HEK293T (cell line): ENCODE results near the gene LASP1NB.

Experiments used
- CTCF ChIA-PET: fragments of 350-600 bp; formaldehyde crosslinking; extraction: SDS; loops from one replicate; lab custom pipeline; 2021; ENCODE audit warnings: antibody characterized with exemption, inconsistent platforms; lab: Yijun Ruan, JAX
- POLR2A ChIA-PET: fragments of 350-600 bp; formaldehyde crosslinking; extraction: SDS; loops from one replicate; lab custom pipeline; 2020; ENCODE audit warnings: antibody characterized with exemption, inconsistent platforms; lab: Yijun Ruan, JAX
- DNase-seq: peaks from one replicate; pipeline ENCODE4 v3.0.0; 2012; ENCODE audit warnings: mixed read lengths; ENCODE audit errors: extremely low spot score
- ARNT ChIP-seq: fragments of 450-650 bp; IDR thresholded peaks from 2 replicates; pipeline ENCODE4 v1.6.1; 2017; ENCODE audit warnings: mild to moderate bottlenecking
- BHLHE40 ChIP-seq: fragments of 450-650 bp; IDR thresholded peaks from 2 replicates; pipeline ENCODE4 v1.6.1; 2016; ENCODE audit warnings: mild to moderate bottlenecking, moderate library complexity, borderline replicate concordance
- CTBP1 ChIP-seq: fragments of 450-650 bp; IDR thresholded peaks from 2 replicates; pipeline ENCODE4 v1.6.1; 2016; ENCODE audit warnings: borderline replicate concordance
- ELF4 ChIP-seq: fragments of 450-650 bp; IDR thresholded peaks from 2 replicates; pipeline ENCODE4 v1.6.1; 2017; ENCODE audit warnings: antibody characterized with exemption
- FOXA1 ChIP-seq: fragments of 450-650 bp; IDR thresholded peaks from 2 replicates; pipeline ENCODE4 v1.6.1; 2016; ENCODE audit warnings: mild to moderate bottlenecking
- FOXK2 ChIP-seq: fragments of 450-650 bp; IDR thresholded peaks from 2 replicates; pipeline ENCODE4 v1.6.1; 2016; ENCODE audit warnings: mild to moderate bottlenecking
- FOXM1 ChIP-seq: fragments of 450-650 bp; IDR thresholded peaks from 2 replicates; pipeline ENCODE4 v1.6.1; 2017; ENCODE audit warnings: mild to moderate bottlenecking, borderline replicate concordance
- HDGF ChIP-seq: fragments of 450-650 bp; IDR thresholded peaks from 2 replicates; pipeline ENCODE4 v1.6.1; 2017; ENCODE audit warnings: antibody characterized with exemption, borderline replicate concordance
- L3MBTL2 ChIP-seq: fragments of 450-650 bp; conservative IDR thresholded peaks from 2 replicates; pipeline ENCODE4 v1.6.1; 2016; ENCODE audit warnings: mild to moderate bottlenecking
- LEF1 ChIP-seq: fragments of 450-650 bp; IDR thresholded peaks from 2 replicates; pipeline ENCODE4 v1.6.1; 2017; ENCODE audit warnings: mild to moderate bottlenecking, borderline replicate concordance
- NFRKB ChIP-seq: fragments of 450-650 bp; IDR thresholded peaks from 2 replicates; pipeline ENCODE4 v1.6.1; 2016; ENCODE audit warnings: mild to moderate bottlenecking, moderate library complexity
- SP1 ChIP-seq: fragments of 450-650 bp; IDR thresholded peaks from 2 replicates; pipeline ENCODE4 v1.6.1; 2017
- SUZ12 ChIP-seq: fragments of 450-650 bp; IDR thresholded peaks from 2 replicates; pipeline ENCODE4 v1.6.1; 2016; ENCODE audit warnings: mild to moderate bottlenecking
- TARDBP ChIP-seq: fragments of 450-650 bp; IDR thresholded peaks from 2 replicates; pipeline ENCODE4 v1.6.1; 2016
- ZNF384 ChIP-seq: fragments of 450-650 bp; IDR thresholded peaks from 2 replicates; pipeline ENCODE4 v1.6.1; 2016
- TF ChIP-seq, protein P1 (sequence below): fragments of 450-650 bp; IDR thresholded peaks from 2 replicates; pipeline ENCODE4 v1.6.1; 2016

Gene LASP1NB

DNA sequence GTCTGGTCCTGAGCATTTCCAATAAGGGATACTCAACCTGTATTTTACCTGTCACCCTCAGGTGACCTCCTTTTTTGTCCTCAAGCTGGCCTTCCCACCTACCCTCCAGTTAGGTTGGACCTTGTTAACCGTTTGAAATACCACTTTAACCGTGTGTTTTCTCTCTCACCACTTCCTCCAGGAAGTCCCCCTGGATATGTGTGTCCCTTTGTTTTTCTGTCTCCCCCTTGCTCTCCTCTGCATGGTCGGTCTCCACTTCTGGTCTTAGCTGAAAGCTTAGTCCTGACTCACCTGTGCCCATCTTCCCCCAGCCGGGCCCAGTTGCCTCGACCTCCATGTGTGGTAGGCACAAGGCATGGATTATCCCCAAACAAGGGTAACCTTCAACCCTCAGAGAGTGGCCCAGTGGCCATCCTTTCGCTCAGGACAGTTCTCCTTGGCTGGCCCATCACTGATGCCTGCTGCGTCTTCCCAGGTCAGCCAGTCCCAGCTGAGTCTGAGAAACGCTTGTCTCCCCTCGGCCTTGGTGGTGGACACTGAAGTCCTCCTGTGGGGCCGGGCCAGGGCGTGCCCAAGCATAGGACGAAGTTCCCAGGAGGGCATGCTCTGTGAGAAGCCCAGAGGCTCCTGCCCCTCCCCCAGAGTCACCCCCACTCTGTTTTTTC lies 35.5 kb upstream of the LASP1NB start:
- ChIA-PET POLR2A (no interaction called here), CTCF (no interaction called here)
- no peak for DNase-seq
- TF ChIP-seq FOXK2 (no peak), NFRKB (no peak), FOXA1 (no peak), BHLHE40 (no peak), L3MBTL2 (no peak), HDGF (no peak), SP1 (no peak), LEF1 (no peak), ZNF384 (no peak), TARDBP (no peak)
- TF ChIP-seq, protein P1, sequence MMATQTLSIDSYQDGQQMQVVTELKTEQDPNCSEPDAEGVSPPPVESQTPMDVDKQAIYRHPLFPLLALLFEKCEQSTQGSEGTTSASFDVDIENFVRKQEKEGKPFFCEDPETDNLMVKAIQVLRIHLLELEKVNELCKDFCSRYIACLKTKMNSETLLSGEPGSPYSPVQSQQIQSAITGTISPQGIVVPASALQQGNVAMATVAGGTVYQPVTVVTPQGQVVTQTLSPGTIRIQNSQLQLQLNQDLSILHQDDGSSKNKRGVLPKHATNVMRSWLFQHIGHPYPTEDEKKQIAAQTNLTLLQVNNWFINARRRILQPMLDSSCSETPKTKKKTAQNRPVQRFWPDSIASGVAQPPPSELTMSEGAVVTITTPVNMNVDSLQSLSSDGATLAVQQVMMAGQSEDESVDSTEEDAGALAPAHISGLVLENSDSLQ, result no peak

DNA sequence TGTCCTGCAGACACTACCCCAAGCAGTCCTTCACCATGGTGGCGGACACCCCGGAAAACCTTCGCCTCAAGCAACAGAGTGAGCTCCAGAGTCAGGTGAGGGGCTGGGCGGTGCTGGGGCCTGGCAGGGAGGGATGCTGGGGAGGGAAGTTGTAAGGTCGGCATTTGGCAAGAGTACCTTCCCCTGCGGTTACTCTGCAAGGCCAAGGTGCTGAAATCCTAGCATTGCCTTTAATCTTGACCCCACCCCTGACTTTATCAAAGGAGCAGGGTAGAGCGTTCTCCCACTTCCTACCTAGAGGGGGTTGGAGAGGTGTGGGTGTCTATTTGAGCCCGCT lies 35.0 kb upstream of the LASP1NB start:
- no peak for TF ChIP-seq FOXK2
- no peak for TF ChIP-seq ZNF384
- TF ChIP-seq NFRKB, result no peak
- no peak for TF ChIP-seq LEF1
- TF ChIP-seq CTBP1, result no peak
- no peak for TF ChIP-seq SP1
- TF ChIP-seq HDGF, result no peak
- no peak for TF ChIP-seq ARNT
- TF ChIP-seq ELF4, result no peak
- no peak for TF ChIP-seq FOXA1
- TF ChIP-seq TARDBP, result no peak
- TF ChIP-seq, protein P1, result no peak
- no peak for TF ChIP-seq L3MBTL2
- no peak for TF ChIP-seq SUZ12
- no peak for TF ChIP-seq FOXM1
- TF ChIP-seq BHLHE40, result no peak
- ChIA-PET POLR2A (no interaction called here), CTCF (no interaction called here)
- no peak for DNase-seq

DNA sequence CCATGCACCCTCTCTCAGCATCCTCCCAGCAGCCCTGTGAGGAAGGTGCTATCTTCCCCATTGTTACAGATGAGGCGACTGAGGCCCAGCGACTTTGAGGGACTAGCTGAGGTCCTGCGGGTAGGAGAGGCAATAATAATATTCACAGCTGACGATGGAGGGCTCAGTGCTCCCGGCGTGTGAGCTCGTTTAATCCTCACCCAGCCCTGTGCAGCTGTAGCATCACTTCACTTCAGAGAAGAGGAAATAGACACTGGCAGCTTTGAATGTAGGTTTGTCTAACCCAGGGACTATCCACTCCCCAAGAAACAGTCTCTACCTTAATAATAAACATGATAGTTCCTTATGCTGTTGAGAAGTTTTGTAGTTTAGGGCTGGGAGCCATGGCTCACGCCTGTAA lies 34.0 kb upstream of the LASP1NB start:
- ChIA-PET POLR2A (interaction anchor here (0.9 kb wide), 1 partner anchor 20 kb away, joined by 3 read pairs; no protein-coding TSS in a partner anchor), CTCF (no interaction called here)
- TF ChIP-seq, protein P1, result no peak
- TF ChIP-seq CTBP1 (no peak), NFRKB (no peak)
- DNase-seq, result no peak

DNA sequence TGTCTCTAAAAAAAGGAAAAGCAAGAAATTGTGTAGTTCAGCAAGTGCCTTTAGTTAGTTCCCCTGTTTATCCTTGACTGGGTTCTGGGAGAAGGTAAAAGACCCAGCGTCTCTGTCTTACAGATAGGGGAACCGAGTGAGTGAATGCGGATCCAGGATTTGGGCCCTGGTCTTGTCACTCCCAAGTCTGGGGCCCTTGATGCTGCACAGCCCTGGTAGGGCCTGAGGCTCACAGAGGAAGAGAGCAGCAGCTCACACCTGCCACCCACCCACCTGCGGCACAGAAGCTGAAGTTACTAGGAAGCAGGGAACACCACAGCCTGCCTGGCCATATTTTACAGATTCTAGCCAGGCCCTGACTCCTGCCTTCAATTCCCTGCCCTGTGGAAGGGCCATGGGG lies 33.3 kb upstream of the LASP1NB start:
- TF ChIP-seq ARNT, result no peak
- TF ChIP-seq TARDBP, result no peak
- TF ChIP-seq SP1, result no peak
- TF ChIP-seq FOXM1, result no peak
- no peak for TF ChIP-seq BHLHE40
- no peak for TF ChIP-seq SUZ12
- TF ChIP-seq HDGF, result no peak
- no peak for TF ChIP-seq FOXK2
- TF ChIP-seq, protein P1, result no peak
- no peak for TF ChIP-seq ELF4
- TF ChIP-seq FOXA1, result no peak
- TF ChIP-seq LEF1, result no peak
- no peak for TF ChIP-seq NFRKB
- no peak for TF ChIP-seq L3MBTL2
- TF ChIP-seq CTBP1, result no peak
- no peak for TF ChIP-seq ZNF384
- DNase-seq, result no peak
- ChIA-PET POLR2A (interaction anchor here (0.9 kb wide), 1 partner anchor 21 kb away, joined by 3 read pairs; no protein-coding TSS in a partner anchor), CTCF (no interaction called here)

DNA sequence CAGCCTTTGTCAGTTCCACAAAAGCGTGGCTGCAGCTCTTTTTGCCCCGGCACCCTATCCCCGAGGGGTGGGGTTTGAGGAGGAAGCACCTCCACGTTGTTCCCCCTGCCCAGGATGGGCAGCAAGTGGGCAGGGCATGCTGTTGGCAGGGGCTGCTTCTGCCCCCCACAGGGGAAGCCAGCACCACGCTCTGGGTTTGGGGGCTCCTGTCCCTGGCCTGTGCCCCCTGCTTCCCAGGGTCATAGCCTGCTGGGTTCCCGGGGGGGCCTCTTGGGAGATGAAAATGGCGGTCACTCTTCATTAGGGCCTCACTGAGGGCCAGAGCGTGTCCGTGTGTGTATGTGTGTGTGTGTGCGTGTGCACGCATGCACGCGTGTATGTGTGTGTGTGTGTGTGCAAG lies 32.8 kb upstream of the LASP1NB start:
- CTCF ChIA-PET, result no interaction called here
- POLR2A ChIA-PET, result no interaction called here
- DNase-seq, result no peak
- TF ChIP-seq HDGF (no peak), FOXK2 (no peak), CTBP1 (no peak), NFRKB (no peak), SP1 (no peak), LEF1 (no peak), TARDBP (no peak), L3MBTL2 (no peak), ZNF384 (no peak), FOXA1 (no peak), ELF4 (no peak), BHLHE40 (no peak), SUZ12 (no peak), FOXM1 (no peak)
- TF ChIP-seq, protein P1, result no peak
